Body of pancreas (tissue), 4 donors: ENCODE results near the gene ADCY9.

Experiments
- CTCF ChIP-seq, 7 experiments: fragments of 450-650 bp in 4 of 7; fragments of 200-600 bp in 3 of 7; sonication (generic) in 3 of 7; IDR thresholded peaks; one replicate each; pipeline ENCODE4 v1.5.1; 2016 to 2019; ENCODE audit warnings: antibody characterized with exemption in 7 of 7
- POLR2A ChIP-seq, 3 donors: fragments of 450-650 bp; IDR thresholded peaks; one replicate each; pipeline ENCODE4 v1.6.1; 2016; ENCODE audit warnings: antibody characterized with exemption in 3 of 3, mild to moderate bottlenecking in 2 of 3

GRCh38 chr16:4133897-4134372 is 17.7 kb upstream of the ADCY9 start:
- TF ChIP-seq CTCF (IDR thresholded peaks at IDR 0.05) (no peak), POLR2A (IDR thresholded peaks at IDR 0.05) (no peak)
